ENCODE data around the gene IL1R1. TPM values are rescaled to one million over a fixed set of nuclear protein-coding genes. Genes with fewer than 3 reads are reported as not detected.
A peak's percentile ranks its signal among the peaks of the same experiment; 100 is the strongest.

Gene IL1R1
- total and polyA plus RNA-seq, 8 donors, result 17.5 to 109 (median 51.3) TPM

- Histone ChIP-seq H3K27ac (peak overlapping the region in 4 of 5 donors; percentile 8 to 77 (median 65)), H3K4me3 (no peak overlapping the region), H3K36me3 (peaks cover 0 to 9% (median 0%) of the 10 kb centered on the region in 4 donors), H3K27me3 (no peaks in the 10 kb centered on the region), H3K9me3 (no peaks in the 10 kb centered on the region), H3K4me1 (peaks cover 37 to 85% (median 61%) of the 10 kb centered on the region in 4 donors)
- WGBS, 5 donors, result 62 to 76% (median 68%) methylated on average over 8 of the region's 8 CpGs
- intact Hi-C loops (cut with DNase I; ENCODE audit: low total_unique reads), result no loop called here
- TF ChIP-seq POLR2AphosphoS5 (IDR thresholded peaks at IDR 0.05) (peak in 1 of 3 donors; percentile 14), EP300 (IDR thresholded peaks at IDR 0.05) (no peak)
- DNase-seq, result no peak
Measured at GRCh38 chr2:102116630-102117471, 25.7 kb upstream of the IL1R1 start.

GRCh38 chr2:102117472-102117858 is 25.1 kb upstream of the IL1R1 start:
- Histone ChIP-seq H3K4me3 (no peak overlapping the region), H3K36me3 (peaks cover 0 to 8% (median 0%) of the 10 kb centered on the region in 4 donors), H3K27ac (peak overlapping the region in 4 of 5 donors; percentile 29 to 77 (median 58)), H3K9me3 (no peaks in the 10 kb centered on the region), H3K4me1 (peaks cover 42 to 88% (median 64%) of the 10 kb centered on the region in 4 donors), H3K27me3 (no peaks in the 10 kb centered on the region)
- intact Hi-C loops (cut with DNase I; ENCODE audit: low total_unique reads), result no loop called here
- 25 to 62% (median 29%) methylated on average over 6 of the region's 6 CpGs for WGBS, 5 donors
- no peak for TF ChIP-seq EP300 (IDR thresholded peaks at IDR 0.05)
- peak in 1 of 3 donors; percentile 2 for TF ChIP-seq POLR2AphosphoS5 (IDR thresholded peaks at IDR 0.05)
- DNase-seq, result peak in 1 of 2 donors; percentile 72

- WGBS, 5 donors, result 91 to 97% (median 94%) methylated on average over 1 of the region's 1 CpG
- DNase-seq, result no peak
- Histone ChIP-seq H3K9me3 (no peaks in the 10 kb centered on the region), H3K27me3 (no peaks in the 10 kb centered on the region), H3K27ac (peak overlapping the region in 3 of 5 donors; percentile 16 to 77 (median 76)), H3K36me3 (peaks cover 0 to 8% (median 0%) of the 10 kb centered on the region in 4 donors), H3K4me1 (peaks cover 41 to 87% (median 67%) of the 10 kb centered on the region in 4 donors), H3K4me3 (no peak overlapping the region)
- intact Hi-C loops (cut with DNase I; ENCODE audit: low total_unique reads), result no loop called here
- TF ChIP-seq POLR2A (IDR thresholded peaks at IDR 0.05) (no peak), POLR2AphosphoS5 (IDR thresholded peaks at IDR 0.05) (no peak)
Measured at GRCh38 chr2:102119255-102119654, 23.3 kb upstream of the IL1R1 start.

GRCh38 chr2:102120261-102120660 is 22.3 kb upstream of the IL1R1 start:
- no peak overlapping the region for H3K4me3 ChIP-seq
- TF ChIP-seq POLR2AphosphoS5 (IDR thresholded peaks at IDR 0.05) (no peak), POLR2A (IDR thresholded peaks at IDR 0.05) (no peak), CTCF (IDR thresholded peaks at IDR 0.05) (no peak), EP300 (IDR thresholded peaks at IDR 0.05) (no peak)
- 43 to 82% (median 58%) methylated on average over 5 of the region's 5 CpGs for WGBS, 5 donors
- no peaks in the 10 kb centered on the region for H3K9me3 ChIP-seq
- H3K27me3 ChIP-seq, result no peaks in the 10 kb centered on the region
- no peak for DNase-seq
- peak overlapping the region in 4 of 5 donors; percentile 52 to 77 (median 66) for H3K27ac ChIP-seq
- H3K36me3 ChIP-seq, result peaks cover 0 to 8% (median 0%) of the 10 kb centered on the region in 4 donors
- H3K4me1 ChIP-seq, result peaks cover 31 to 77% (median 58%) of the 10 kb centered on the region in 4 donors
- intact Hi-C loops (cut with DNase I; ENCODE audit: low total_unique reads), result no loop called here

GRCh38 chr2:102120701-102121159 is 21.8 kb upstream of the IL1R1 start:
- WGBS, 5 donors, result 48 to 72% (median 65%) methylated on average over 6 of the region's 6 CpGs
- intact Hi-C loops (cut with DNase I; ENCODE audit: low total_unique reads), result no loop called here
- Histone ChIP-seq H3K9me3 (no peaks in the 10 kb centered on the region), H3K27ac (peak overlapping the region in 4 of 5 donors; percentile 52 to 77 (median 66)), H3K36me3 (peaks cover 0 to 4% (median 0%) of the 10 kb centered on the region in 4 donors), H3K27me3 (no peaks in the 10 kb centered on the region), H3K4me3 (no peak overlapping the region), H3K4me1 (peaks cover 27 to 72% (median 54%) of the 10 kb centered on the region in 4 donors)
- peak; percentile 39 to 60 for DNase-seq
- no peak for TF ChIP-seq EP300 (IDR thresholded peaks at IDR 0.05)
- TF ChIP-seq POLR2A (IDR thresholded peaks at IDR 0.05), result no peak
- peak in 1 of 7 experiments; percentile 9 for TF ChIP-seq CTCF (IDR thresholded peaks at IDR 0.05)
- TF ChIP-seq POLR2AphosphoS5 (IDR thresholded peaks at IDR 0.05), result peak; percentile 5 to 52 (median 30)

Data from stomach (tissue), 9 donors.